Upper lobe of right lung (tissue), 1 donor: ENCODE measurements around the gene DDX19B. TPM values are rescaled to one million over a fixed set of nuclear protein-coding genes. Genes with fewer than 3 reads are reported as not detected.
"Not testable (repeated sequence)": the region's sequence is repeated elsewhere in the genome, so short reads cannot be mapped to it uniquely, and the experiment has no call there.

Experiments
- ATAC-seq: fragments of 200-7000 bp; cut with Tn5 transposase; one replicate; pipeline ENCODE4 v1.9.1; 2020; ENCODE audit warnings: mild to moderate bottlenecking, moderate library complexity
- DNase-seq: peaks from one replicate; pipeline ENCODE4 v3.0.0-alpha.2; 2020
- H3K27ac ChIP-seq: fragments of 200-600 bp; one replicate; pipeline ENCODE4 v1.8.0; 2022
- H3K27me3 ChIP-seq: fragments of 200-600 bp; one replicate; pipeline ENCODE4 v1.8.0; 2022; ENCODE audit warnings: mild to moderate bottlenecking
- H3K36me3 ChIP-seq: fragments of 200-600 bp; one replicate; pipeline ENCODE4 v1.8.0; 2022
- H3K4me1 ChIP-seq: fragments of 200-600 bp; one replicate; pipeline ENCODE4 v1.8.0; 2022
- H3K4me3 ChIP-seq: fragments of 200-600 bp; one replicate; pipeline ENCODE4 v1.8.0; 2022; ENCODE audit warnings: mild to moderate bottlenecking
- H3K9me3 ChIP-seq: fragments of 200-600 bp; one replicate; pipeline ENCODE4 v1.8.0; 2022
- CTCF ChIP-seq: fragments of 200-600 bp; IDR thresholded peaks from one replicate; pipeline ENCODE4 v1.8.0; 2022; ENCODE audit warnings: antibody characterized with exemption
- intact Hi-C: fragments of 100-400 bp; cut with DNase I; formaldehyde crosslinking; loops from one replicate; pipeline ENCODE4 v1.11.0; 2022
- total RNA-seq: library from RNA; stranded (reverse); fragmentation: NEBNext Ultra II Directional; extraction: Animal tissue kit (Norgen Biotek cat#: 25700); gene quantifications from one replicate; pipeline ENCODE4 v1.2.1, GENCODE V29; 2021
- donor health status: DM: no; HTN: yes; CAD: no; lungs with severe emphysema.

Gene DDX19B
- total RNA-seq, 1 donor from 2014 or later, result 27.6 TPM

DNA sequence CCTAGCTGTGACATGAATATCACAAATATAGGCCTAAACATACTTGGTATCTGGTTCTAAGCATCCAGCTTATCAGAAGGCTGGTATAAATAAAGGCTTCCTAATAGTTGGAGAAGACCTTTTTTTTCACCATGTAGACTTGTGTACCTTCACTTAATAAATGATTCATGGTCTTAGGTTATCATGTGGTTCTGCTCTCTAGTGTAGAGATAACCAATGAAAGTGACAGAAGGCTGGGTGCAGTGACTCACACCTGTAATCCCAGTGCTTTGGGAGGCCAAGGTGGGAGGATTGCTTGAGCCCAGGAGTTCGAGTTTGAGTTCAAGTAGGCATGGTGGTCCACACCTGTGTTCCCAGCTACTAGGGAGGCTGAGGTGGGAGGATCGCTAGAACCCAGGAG is 50.8 kb downstream of the DDX19B start:
- peaks cover 49% of the 10 kb centered on the region for H3K36me3 ChIP-seq
- H3K4me1 ChIP-seq, result peaks cover 10% of the 10 kb centered on the region
- H3K27me3 ChIP-seq, result no peaks in the 10 kb centered on the region
- ATAC-seq (no peak), DNase-seq (no peak)
- no peak overlapping the region for H3K27ac ChIP-seq
- intact Hi-C loops, result no loop called here
- TF ChIP-seq CTCF, result no peak
- no peaks in the 10 kb centered on the region for H3K9me3 ChIP-seq
- H3K4me3 ChIP-seq, result no peak overlapping the region

GRCh38 chr16:70359552-70359951 is 60.6 kb downstream of the DDX19B start:
- Histone ChIP-seq H3K4me3 (no peak overlapping the region), H3K27me3 (no peaks in the 10 kb centered on the region)

DNA sequence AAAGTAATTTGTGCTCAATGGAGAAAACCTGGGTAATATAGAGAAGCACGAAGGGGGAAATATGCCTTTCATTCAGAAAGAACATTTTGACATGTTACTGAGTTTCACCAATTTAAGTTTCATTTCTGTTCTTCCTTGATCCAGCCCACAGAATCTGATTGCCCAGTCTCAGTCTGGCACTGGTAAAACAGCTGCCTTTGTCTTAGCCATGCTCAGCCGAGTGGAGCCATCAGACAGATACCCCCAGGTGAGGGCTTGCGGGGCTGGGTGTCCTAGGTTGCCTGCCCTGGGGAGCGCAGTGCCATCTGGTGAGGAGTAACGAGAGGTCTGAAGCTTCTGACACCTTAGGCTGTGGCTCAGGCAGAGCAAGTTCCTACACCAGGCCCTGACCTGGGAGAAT is 65.4 kb downstream of the DDX19B start:
- no peak overlapping the region for H3K27ac ChIP-seq
- H3K4me3 ChIP-seq, result no peak overlapping the region
- H3K9me3 ChIP-seq, result no peaks in the 10 kb centered on the region
- TF ChIP-seq CTCF, result no peak
- H3K4me1 ChIP-seq, result no peaks in the 10 kb centered on the region
- intact Hi-C loops, result no loop called here
- DNase-seq, result no peak
- peaks cover 99% of the 10 kb centered on the region for H3K36me3 ChIP-seq
- no peak for ATAC-seq
- no peaks in the 10 kb centered on the region for H3K27me3 ChIP-seq

More at GRCh38 chr16:70359552-70359951, 60.6 kb downstream of the DDX19B start:
- no peak overlapping the region for H3K27ac ChIP-seq
- H3K9me3 ChIP-seq, result no peaks in the 10 kb centered on the region
- intact Hi-C loops, result no loop called here
- no peaks in the 10 kb centered on the region for H3K4me1 ChIP-seq
- ATAC-seq (no peak), DNase-seq (no peak)
- peaks cover 100% of the 10 kb centered on the region for H3K36me3 ChIP-seq
- no peak for TF ChIP-seq CTCF

GRCh38 chr16:70370145-70370544 is 71.2 kb downstream of the DDX19B start:
- peaks cover 92% of the 10 kb centered on the region for H3K36me3 ChIP-seq
- TF ChIP-seq CTCF, result peak; percentile 57
- H3K4me1 ChIP-seq, H3K27me3 ChIP-seq, H3K4me3 ChIP-seq, H3K27ac ChIP-seq, intact Hi-C loops, H3K9me3 ChIP-seq, DNase-seq: not testable (repeated sequence)
- peak; percentile 62 for ATAC-seq

DNA sequence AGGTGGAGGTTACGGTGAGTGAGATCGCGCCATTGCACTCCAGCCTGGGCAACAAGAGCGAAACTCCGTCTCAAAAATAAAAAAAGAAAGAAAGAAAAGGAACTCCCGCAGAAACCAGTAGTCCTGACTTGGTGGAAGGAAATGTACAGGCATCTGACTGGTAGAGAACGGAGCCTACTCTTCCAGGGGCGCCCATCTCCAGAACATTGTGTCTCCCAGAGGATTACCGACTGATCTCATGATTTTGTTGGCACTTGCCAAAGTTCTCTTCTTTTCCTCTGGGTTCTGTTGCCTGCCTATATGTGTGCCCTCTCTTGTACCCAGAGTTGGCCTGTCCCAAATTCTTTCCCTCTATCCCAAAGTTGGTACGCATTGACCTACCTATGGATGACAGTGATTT is 71.9 kb downstream of the DDX19B start:
- intact Hi-C loops, result no loop called here
- Histone ChIP-seq H3K36me3 (peaks cover 90% of the 10 kb centered on the region), H3K4me3 (no peak overlapping the region), H3K9me3 (no peaks in the 10 kb centered on the region), H3K27me3 (no peaks in the 10 kb centered on the region), H3K4me1 (no peaks in the 10 kb centered on the region), H3K27ac (no peak overlapping the region)
- no peak for TF ChIP-seq CTCF
- no peak for DNase-seq
- no peak for ATAC-seq
